ENCODE data around the gene ZNF541. TPM values are rescaled to one million over a fixed set of nuclear protein-coding genes. Genes with fewer than 3 reads are reported as not detected.
"Not testable (repeated sequence)": the region's sequence is repeated elsewhere in the genome, so short reads cannot be mapped to it uniquely, and the experiment has no call there.

ZNF541 gene
- total RNA-seq, 6 donors from 2014 or later = 0.20 to 2.1 (median 0.42) TPM

DNA sequence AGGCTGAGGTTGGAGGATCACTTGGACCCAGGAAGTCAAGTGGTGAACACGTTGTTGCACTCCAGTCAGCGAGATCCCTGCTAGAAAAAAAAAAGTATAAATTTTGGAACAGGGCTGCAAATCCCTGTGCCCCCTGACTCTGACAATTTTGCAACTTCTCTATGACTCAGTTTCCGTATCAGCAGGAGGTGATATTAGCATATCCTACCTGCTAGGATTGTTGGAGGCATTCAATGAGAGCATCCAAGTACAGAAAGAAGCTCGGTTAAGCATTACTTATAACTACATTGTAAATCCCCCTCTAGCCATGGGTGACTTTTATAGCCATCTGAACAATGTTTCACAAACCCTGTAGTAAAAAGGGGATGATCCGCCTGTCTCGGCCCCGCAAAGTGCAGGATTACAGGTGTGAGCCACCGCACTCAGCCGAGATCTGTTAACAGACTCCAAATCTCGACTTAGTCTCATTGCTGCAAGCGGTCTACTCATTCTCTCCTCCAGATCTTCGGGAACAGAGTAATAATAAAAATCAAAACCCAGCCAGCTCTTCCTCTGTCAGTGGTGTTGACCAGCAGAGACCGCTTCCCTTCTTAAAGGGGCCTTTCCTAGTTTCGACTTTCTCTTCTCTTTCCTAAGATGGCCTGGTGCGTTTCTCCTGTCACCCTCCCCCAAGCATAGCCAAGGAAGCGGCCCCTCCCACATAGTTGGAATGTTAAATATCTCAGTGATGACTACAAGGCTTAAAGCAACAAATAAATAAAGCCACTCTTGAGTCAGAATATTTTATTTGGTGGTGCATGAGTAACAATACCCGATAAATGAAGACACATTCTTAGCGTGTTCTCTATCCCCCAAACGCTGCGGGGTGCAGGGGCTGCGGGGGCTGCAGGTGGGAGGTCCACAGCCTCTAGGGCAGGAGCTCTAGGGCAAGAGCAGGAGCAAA is 25.7 kb upstream of the ZNF541 start:
- TF ChIP-seq, protein P1, sequence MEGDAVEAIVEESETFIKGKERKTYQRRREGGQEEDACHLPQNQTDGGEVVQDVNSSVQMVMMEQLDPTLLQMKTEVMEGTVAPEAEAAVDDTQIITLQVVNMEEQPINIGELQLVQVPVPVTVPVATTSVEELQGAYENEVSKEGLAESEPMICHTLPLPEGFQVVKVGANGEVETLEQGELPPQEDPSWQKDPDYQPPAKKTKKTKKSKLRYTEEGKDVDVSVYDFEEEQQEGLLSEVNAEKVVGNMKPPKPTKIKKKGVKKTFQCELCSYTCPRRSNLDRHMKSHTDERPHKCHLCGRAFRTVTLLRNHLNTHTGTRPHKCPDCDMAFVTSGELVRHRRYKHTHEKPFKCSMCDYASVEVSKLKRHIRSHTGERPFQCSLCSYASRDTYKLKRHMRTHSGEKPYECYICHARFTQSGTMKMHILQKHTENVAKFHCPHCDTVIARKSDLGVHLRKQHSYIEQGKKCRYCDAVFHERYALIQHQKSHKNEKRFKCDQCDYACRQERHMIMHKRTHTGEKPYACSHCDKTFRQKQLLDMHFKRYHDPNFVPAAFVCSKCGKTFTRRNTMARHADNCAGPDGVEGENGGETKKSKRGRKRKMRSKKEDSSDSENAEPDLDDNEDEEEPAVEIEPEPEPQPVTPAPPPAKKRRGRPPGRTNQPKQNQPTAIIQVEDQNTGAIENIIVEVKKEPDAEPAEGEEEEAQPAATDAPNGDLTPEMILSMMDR (IDR thresholded peaks at IDR 0.05) = no peak
- TF ChIP-seq POLR2AphosphoS5 (IDR thresholded peaks at IDR 0.05) = peak; percentile 34 to 47
- ATAC-seq (ENCODE audit: low FRiP score in 2 of 2) (peak; percentile 44 to 63), DNase-seq (peak; percentile 37 to 54)
- H3K36me3 ChIP-seq = no peaks in the 10 kb centered on the region
- H3K9me3 ChIP-seq = no peaks in the 10 kb centered on the region
- H3K4me1 ChIP-seq = peaks cover 17 to 27% (median 21%) of the 10 kb centered on the region in 4 donors
- H3K27ac ChIP-seq = peak overlapping the region; percentile 46 to 91 (median 74)
- 34 to 36% methylated on average over 21 of the region's 21 CpGs for WGBS, 2 donors
- no peaks in the 10 kb centered on the region for H3K27me3 ChIP-seq
- H3K4me3 ChIP-seq = peak overlapping the region in 3 of 4 donors; percentile 8 to 60 (median 60)

DNA sequence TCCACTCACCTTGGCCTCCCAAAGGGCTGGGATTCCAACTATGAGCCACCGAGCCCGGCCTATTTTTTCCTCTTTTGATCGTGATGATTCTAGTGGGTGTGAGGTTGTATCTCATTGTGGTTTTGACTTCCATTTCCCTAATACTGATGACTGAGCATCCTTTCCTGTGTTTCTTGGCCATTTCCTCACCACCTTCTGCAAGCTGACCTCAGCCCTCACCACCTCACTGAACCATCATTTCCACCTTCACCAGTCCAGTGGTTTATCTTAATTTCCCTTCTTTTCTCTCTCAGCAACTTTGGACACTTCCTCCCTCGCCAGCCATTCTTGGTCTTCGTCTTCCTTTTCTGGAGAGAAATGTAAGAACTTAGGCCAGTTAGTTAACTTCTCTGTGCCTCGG is 23.0 kb upstream of the ZNF541 start:
- WGBS, 2 donors = 52 to 58% methylated on average over 6 of the region's 6 CpGs
- Histone ChIP-seq H3K4me3 (no peak overlapping the region), H3K4me1 (peaks cover 14 to 22% (median 18%) of the 10 kb centered on the region in 4 donors), H3K27ac (peak overlapping the region in 2 of 4 donors; percentile 4 to 50), H3K36me3 (no peaks in the 10 kb centered on the region), H3K9me3 (no peaks in the 10 kb centered on the region), H3K27me3 (no peaks in the 10 kb centered on the region)
- ATAC-seq (ENCODE audit: low FRiP score in 2 of 2) (no peak), DNase-seq (peak in 1 of 2 donors; percentile 22)
- TF ChIP-seq POLR2A (IDR thresholded peaks at IDR 0.05) (no peak), POLR2AphosphoS5 (IDR thresholded peaks at IDR 0.05) (peak in 1 of 2 donors; percentile 40)

DNA sequence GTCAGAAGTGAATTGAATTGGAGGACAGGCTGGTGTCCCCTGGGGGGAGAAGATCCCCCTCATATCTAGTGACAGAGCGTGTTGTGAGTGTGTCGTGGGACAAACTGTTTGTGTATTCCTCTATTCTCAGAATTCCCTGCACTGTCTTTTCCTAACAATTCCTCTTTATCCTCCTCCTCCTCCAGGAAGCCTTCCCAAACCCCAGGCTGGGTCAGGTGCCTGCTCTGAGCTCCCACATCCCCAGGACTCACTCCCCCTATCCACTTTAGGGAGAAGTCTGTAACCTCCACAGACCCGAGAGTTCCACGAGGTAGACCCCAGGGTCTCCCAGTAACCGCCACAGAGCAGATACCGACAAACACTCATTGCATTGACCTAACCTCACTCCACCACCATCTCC is 20.9 kb upstream of the ZNF541 start:
- TF ChIP-seq POLR2A (IDR thresholded peaks at IDR 0.05) = no peak
- no peak for TF ChIP-seq POLR2AphosphoS5 (IDR thresholded peaks at IDR 0.05)
- TF ChIP-seq, protein P1 (IDR thresholded peaks at IDR 0.05) = no peak
- no peak for TF ChIP-seq EP300 (IDR thresholded peaks at IDR 0.05)
- H3K4me1 ChIP-seq = peaks cover 2 to 7% (median 5%) of the 10 kb centered on the region in 4 donors
- no peaks in the 10 kb centered on the region for H3K9me3 ChIP-seq
- ATAC-seq (ENCODE audit: low FRiP score in 2 of 2) (no peak), DNase-seq (no peak)
- H3K27me3 ChIP-seq = no peaks in the 10 kb centered on the region
- 77 to 80% methylated on average over 6 of the region's 6 CpGs for WGBS, 2 donors
- no peaks in the 10 kb centered on the region for H3K36me3 ChIP-seq
- no peak overlapping the region for H3K4me3 ChIP-seq
- H3K27ac ChIP-seq = no peak overlapping the region

DNA sequence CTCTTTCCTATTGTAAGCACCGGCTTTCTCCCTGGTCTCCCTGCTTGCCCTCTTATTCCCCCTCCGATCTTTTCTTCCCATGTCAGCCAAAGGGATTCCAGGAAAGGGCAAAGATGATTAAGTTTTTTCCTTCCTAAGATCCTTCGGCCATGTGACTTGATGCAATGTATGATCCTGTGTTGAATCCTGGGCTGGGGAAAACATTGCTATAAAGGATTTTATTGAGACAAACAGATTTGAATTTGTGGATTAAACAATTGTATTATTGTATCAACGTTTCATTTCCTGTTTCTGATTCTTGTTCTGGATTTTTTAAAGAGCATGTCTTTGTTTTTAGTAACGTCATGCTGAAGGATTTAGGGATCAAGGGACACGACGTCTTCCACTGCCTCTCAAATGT is 16.9 kb upstream of the ZNF541 start:
- 39 to 48% methylated on average over 7 of the region's 7 CpGs for WGBS, 2 donors
- Histone ChIP-seq H3K9me3 (peaks cover 0 to 6% (median 5%) of the 10 kb centered on the region in 4 donors), H3K36me3 (no peaks in the 10 kb centered on the region), H3K4me1 (no peaks in the 10 kb centered on the region), H3K27me3 (no peaks in the 10 kb centered on the region), H3K27ac (no peak overlapping the region), H3K4me3 (no peak overlapping the region)
- no peak for TF ChIP-seq POLR2AphosphoS5 (IDR thresholded peaks at IDR 0.05)
- DNase-seq = no peak
- ATAC-seq (ENCODE audit: low FRiP score in 2 of 2) = no peak

DNA sequence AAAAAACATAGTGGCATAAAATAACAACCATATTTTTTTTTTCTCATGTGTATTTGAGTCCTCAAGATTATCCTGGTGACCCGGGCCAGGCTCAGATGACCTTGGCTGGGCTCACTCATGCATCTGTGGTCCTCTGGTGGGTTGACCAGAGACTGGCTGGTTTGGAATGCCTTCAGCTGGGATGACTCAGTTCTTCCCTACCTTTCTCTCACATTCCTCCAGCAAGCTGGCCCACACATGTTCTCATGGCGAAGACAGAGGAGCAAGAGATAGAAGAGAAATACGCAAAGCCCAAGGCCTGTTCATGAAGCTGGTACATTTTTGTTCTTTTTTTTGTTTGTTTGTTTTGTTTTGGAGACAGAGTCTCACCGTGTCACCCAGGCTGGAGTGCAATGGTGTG is 14.3 kb upstream of the ZNF541 start:
- Histone ChIP-seq H3K4me1 (no peaks in the 10 kb centered on the region), H3K27me3 (no peaks in the 10 kb centered on the region), H3K9me3 (peaks cover 0 to 6% (median 5%) of the 10 kb centered on the region in 4 donors), H3K4me3 (no peak overlapping the region), H3K36me3 (no peaks in the 10 kb centered on the region), H3K27ac (no peak overlapping the region)
- no peak for ATAC-seq (ENCODE audit: low FRiP score in 2 of 2)
- DNase-seq = no peak
- WGBS, 2 donors = 90 to 92% methylated on average over 4 of the region's 4 CpGs
- TF ChIP-seq, protein P1 (IDR thresholded peaks at IDR 0.05) = no peak
- TF ChIP-seq EP300 (IDR thresholded peaks at IDR 0.05) = no peak
- no peak for TF ChIP-seq POLR2AphosphoS5 (IDR thresholded peaks at IDR 0.05)
- no peak for TF ChIP-seq POLR2A (IDR thresholded peaks at IDR 0.05)

DNA sequence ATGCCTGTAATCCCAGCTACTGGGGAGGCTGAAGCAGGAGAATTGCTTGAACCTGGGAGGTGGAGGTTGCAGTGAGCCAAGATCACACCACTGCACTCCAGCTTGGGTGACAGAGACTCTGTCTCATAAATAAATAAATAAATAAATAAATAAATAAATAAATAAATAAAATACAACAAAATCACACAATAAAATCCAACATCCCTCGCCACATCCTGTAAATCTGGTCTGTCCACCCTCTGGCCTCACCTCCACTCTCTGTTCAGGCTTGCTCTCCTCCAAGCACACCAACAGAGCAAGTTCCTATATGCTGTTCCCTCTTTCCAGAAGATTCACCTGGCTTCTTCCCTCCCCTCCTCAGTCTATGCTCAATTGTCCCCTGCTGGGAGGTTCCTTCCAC is 10.2 kb upstream of the ZNF541 start:
- not testable (repeated sequence) for H3K36me3 ChIP-seq; H3K27ac ChIP-seq; H3K9me3 ChIP-seq; H3K27me3 ChIP-seq; H3K4me3 ChIP-seq; ATAC-seq (ENCODE audit: low FRiP score in 2 of 2); DNase-seq; H3K4me1 ChIP-seq
- WGBS, 2 donors = 86 to 97% methylated on average over 1 of the region's 1 CpG

Data from upper lobe of left lung (tissue), 6 donors.